Measurements from ENCODE around the gene ARPC5L. TPM values are rescaled to one million over a fixed set of nuclear protein-coding genes. Genes with fewer than 3 reads are reported as not detected.

ARPC5L gene
- total RNA-seq, 1 experiment from 2014 or later = 35.7 TPM

DNA sequence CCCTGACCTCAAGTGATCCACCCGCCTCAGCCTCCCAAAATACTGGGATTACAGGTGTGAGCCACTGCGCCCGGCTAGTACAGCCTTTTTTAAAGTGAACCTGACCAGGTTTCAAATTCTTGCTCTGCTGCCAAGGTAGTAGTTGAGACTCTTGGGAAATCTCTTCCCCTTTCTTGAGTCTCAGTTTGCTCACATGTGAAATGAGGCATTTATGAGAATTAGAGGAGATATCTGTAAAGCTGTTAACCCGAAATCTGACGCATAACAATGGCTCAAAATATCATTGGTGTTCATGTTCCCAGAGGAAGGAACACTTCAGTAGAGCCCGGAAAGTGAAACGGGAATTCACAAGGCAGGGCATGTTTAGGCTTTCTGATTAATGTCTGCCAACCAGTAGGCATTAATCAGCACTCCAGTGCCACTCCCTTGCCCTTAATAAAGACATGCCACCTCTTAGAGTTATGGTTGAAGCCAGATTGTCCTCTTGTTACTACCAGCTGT, 1.5 kb downstream of the ARPC5L start:
- no peak for DNase-seq (ENCODE audit: low spot score)

DNA sequence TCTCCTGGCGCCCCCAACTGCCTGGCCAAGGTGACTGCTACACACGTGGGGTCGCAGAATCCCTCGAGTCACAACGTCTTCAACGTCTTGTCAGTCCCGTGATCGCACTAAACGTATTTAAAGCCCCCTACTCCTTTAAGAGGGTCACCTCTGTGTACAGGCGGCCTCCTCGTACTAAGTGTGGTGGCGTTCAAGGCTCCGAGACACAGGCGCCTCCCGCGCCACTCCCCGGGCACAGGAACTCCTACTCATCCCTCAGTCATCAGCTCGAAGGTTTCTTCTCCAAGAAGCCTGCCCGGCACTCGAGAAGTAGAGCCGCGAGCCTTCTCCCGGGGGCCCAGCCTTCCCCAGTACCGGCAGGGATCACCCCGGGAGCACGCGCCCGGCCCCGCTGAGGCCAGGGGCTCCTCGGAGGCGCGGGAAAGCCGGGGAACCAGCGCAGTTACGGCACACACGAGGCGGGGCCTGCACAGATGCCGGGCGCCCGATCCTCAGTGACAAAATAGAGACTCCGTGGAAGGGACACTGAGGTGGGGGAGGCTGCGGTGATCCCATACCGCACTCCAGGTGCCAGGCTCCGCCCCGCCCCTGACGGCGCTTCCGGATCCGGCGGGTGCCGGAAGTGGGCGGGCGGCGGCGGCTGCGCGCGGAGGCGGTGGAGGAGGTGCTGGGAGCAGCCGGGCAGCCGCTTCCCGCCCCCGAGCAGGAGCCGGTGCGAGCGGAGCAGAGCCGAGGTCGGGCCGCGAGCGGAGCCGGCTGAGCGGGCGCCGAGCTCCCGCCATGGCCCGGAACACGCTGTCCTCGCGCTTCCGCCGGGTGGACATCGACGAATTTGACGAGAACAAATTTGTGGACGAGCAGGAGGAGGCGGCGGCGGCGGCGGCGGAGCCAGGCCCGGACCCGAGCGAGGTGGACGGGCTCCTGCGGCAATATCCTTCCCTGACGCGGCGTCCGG, 6.9 kb downstream of the ARPC5L start:
- peak; percentile 72 for DNase-seq (ENCODE audit: low spot score)

- DNase-seq (ENCODE audit: low spot score) = no peak
These were observed 7.6 kb downstream of the ARPC5L start for GRCh38 chr9:124869466-124869985.

GRCh38 chr9:124869986-124870560, 8.1 kb downstream of the ARPC5L start:
- no peak for DNase-seq (ENCODE audit: low spot score)

DNA sequence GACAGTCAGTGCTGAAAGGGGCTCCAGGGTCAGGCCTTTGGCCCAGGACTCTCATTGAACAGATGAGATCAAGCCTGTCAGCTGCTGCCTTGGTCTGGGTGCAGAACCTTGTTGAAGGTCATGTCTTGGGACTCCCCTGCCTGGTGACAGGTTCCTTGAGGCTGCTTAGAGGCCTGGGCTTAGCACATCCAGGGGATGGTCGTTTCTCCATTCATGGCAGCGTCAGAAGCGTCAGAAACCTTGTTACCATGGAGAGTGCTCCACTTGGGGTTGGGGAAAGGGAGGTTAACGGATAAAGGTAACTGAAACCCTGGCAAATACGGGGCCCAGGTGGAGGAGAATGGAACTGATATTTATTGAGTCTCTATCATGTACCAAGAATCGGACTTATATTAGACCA, 8.8 kb downstream of the ARPC5L start:
- DNase-seq (ENCODE audit: low spot score) = no peak

DNA sequence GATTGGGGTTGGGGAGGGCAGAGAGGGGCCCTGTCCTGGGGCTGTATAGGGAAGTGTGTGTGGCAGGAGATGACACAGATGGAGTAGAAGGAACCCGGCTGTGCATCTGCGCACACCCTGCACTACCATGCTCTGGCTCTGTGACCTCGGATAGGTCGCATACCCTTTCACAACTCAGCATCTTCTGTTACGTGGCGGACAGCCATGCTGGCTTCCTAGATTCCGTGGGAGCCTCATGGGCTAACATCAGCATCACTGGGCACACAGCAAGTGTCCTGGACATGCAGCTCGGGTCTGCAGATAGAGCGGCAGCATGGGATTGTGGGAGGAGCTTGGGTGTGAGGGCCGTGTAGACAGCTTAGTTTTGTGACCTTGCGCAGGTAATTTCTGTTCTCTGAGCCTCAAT, 9.2 kb downstream of the ARPC5L start:
- DNase-seq (ENCODE audit: low spot score) = no peak

DNA sequence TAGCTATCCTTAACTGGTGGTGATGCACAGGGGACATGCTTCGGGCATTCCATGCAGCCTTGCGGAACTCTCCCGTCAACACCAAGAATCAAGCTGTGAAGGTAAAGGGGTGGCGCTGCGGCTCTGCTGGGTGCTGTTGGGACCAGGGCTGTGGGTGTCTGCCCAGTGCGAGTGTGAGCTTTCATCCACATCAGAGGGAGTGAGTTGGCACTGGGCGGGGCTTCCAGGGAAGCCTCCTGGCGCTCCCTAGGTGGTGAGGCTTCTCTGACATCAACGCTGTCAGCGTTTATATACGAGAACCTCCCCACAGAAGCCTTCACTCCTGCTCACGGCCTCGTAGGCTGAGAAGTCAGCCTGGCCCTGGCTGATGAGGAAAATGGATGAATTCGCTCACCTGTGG, 11.7 kb downstream of the ARPC5L start:
- no peak for DNase-seq (ENCODE audit: low spot score)

DNA sequence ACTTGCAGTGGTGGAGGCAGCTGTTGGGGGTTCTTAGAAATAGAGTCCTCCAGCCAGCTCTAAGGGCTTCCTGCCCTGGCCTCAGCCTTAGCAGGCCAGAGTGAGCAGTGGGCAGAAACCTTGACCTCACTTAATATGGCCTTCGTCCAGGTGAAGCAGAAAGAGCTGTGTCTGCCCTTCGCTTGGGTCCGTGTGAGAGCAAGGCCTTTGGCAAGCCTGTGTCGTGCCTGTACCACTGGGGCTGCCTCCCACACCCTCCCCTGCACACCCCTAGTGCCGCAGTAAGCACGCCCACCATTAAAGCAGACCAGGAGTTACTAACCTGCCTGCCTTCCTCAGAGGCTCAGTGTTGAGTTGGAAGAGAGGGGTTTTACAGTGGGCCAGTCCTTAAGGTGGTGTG, 13.6 kb downstream of the ARPC5L start:
- DNase-seq (ENCODE audit: low spot score) = no peak

- no peak for DNase-seq (ENCODE audit: low spot score)
These were observed 15.3 kb downstream of the ARPC5L start for GRCh38 chr9:124877021-124877782.

DNA sequence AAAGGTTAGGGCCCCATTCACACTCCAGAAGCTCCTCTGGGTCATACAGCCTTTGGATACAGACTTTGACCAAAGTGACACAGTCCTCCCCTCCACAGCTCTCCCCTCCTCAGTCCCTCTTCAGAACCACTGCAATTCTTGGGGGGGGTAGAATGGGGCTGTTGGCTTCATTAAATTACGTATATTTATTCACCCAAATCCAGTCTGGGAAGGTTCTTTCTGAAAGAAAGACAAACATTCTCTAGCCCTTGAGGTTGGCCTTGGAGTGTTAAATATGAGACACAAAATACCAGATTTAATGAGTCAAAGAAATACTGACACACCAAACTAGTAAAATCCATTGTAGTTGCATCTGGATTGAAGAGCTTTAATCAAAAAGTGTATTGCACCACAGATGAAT, 16.1 kb downstream of the ARPC5L start:
- no peak for DNase-seq (ENCODE audit: low spot score)

DNA sequence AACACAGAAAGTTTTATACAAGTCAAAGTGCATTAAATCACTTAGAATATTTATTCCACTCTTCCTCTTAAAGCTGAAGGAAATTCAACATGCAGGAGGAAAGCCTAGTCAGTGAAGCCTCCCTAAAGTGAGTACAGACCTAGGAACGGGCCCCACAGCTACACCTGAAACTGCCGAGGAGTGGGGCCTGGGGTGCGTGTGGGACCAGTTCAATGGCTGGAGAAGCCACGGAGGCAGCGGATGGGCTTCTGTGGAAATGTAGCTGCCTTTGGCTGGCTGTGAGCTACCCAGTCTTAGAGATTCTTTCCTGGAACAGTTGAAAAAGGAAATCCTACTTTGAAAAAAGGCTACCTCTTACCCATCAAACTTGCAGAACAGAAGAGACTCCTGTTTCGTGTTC, 16.6 kb downstream of the ARPC5L start:
- DNase-seq (ENCODE audit: low spot score) = no peak

- no peak for DNase-seq (ENCODE audit: low spot score)
These were observed 17.3 kb downstream of the ARPC5L start for GRCh38 chr9:124879226-124879625.

DNA sequence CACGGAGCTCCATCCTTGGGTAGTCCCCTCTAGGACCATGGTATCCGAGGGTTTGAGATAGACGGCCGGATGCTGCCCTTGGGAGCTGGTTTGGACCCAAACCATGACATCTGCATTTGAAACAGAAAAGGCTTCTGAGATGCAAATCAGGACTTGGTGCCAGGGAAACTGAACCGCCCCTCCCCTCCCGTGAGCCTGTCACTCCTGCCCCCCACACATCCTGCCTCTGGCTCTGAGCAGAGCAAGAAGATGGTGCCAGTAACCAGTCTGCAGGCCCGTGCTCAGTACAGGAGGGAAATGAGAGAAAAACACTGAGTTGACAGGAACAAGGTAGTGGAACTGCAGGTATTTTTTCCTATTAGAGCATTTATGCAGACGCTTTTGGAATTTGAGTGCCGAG, 18.6 kb downstream of the ARPC5L start:
- no peak for DNase-seq (ENCODE audit: low spot score)

DNA sequence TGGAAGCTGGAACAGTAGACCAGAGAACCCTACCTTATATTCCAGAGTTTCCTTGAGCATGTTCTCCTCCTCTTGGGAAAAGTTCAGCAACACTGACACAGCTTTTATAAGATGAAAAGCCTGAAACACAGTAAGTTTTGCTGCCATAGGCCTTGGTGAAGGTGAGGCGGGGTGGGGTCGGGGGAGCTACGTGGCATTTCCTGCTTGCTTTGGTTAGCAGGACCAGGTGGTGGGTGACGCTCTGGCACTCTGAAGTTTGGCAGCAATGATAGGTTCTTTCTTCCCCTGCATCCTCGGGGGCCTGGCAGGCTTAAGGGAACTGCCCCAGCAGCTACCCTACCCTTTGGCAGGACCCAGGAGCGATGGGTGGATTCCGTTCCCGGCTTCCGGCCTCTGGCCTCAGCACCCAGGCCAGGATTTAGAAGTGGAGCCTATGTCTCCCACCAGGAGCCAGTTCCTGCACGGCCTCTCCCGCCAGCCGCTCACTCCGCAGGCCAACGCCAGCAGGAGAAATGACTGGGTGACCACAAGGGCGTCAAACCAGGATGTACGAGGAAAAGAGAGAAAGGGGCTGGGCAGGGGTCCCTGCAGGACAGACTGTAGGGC, 19.3 kb downstream of the ARPC5L start:
- DNase-seq (ENCODE audit: low spot score) = no peak

DNA sequence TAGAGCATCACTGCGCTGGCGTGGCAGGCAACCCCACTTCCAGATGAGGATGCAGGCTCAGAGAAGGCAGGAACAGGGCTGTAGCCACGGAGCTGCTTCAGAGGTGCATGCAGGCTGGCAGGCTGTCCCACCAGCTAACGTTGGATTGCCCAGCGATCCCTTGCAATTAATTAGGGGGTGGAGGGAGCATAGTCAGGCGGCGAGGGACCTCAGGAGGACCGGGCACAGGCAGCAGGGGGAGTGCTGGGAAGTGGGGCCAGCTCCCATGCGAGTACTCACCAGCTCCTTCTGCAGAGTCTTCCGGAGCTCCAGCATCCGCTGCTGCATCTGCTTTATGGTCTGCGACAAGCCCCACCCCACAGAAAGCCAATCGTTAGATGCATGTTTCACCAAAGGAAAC, 20.3 kb downstream of the ARPC5L start:
- no peak for DNase-seq (ENCODE audit: low spot score)

- no peak for DNase-seq (ENCODE audit: low spot score)
These were observed 22.4 kb downstream of the ARPC5L start for GRCh38 chr9:124884376-124884775.

- DNase-seq (ENCODE audit: low spot score) = no peak
These were observed 23.6 kb downstream of the ARPC5L start for GRCh38 chr9:124885551-124885950.

DNA sequence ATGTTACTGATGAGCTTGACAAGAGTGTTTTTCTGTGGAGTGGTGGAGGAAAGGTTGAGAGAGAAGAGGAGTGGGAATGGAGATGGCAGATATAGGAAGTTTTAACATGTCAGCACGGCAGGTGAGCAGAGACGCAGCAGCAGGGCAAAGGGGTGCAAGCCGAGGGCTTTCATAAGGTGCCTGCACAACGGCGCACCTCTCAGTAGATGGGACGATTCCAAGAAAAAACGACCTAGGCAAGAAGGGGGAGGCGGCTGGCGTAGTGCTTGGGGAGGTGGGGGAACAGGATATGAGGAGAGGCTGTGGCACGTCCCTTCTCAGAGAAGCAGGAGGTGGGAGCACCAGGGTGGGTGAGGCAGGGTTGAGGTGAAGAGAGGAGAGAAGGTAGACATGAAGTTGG, 24.5 kb downstream of the ARPC5L start:
- DNase-seq (ENCODE audit: low spot score) = no peak

GRCh38 chr9:124886866-124887492, 25.0 kb downstream of the ARPC5L start:
- no peak for DNase-seq (ENCODE audit: low spot score)

DNA sequence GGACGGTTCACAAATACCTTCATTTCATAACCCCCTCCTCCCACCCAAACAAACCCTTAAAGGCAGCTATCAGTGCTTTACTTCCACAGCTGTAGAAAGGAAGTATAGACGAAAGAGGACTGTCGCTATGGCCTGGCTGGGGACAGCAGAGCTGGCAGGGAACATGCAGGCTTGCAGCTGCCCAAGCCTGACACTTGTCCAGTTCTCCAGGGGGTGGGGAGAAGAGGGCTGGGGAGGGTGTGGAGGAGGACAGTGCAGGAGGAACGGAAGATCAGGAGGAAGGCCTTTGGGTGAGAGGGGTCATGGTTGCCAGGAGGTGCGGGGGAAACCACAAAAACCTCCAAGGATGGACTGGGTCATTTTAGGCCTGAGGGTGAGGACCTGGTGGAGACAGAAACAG, 25.9 kb downstream of the ARPC5L start:
- no peak for DNase-seq (ENCODE audit: low spot score)

- no peak for DNase-seq (ENCODE audit: low spot score)
These were observed 27.1 kb downstream of the ARPC5L start for GRCh38 chr9:124889006-124889405.
